Measurements from ENCODE around the gene EVC. TPM values are rescaled to one million over a fixed set of nuclear protein-coding genes. Genes with fewer than 3 reads are reported as not detected.

EVC gene
- total RNA-seq, 1 experiment from 2014 or later, result 17.3 TPM

DNA sequence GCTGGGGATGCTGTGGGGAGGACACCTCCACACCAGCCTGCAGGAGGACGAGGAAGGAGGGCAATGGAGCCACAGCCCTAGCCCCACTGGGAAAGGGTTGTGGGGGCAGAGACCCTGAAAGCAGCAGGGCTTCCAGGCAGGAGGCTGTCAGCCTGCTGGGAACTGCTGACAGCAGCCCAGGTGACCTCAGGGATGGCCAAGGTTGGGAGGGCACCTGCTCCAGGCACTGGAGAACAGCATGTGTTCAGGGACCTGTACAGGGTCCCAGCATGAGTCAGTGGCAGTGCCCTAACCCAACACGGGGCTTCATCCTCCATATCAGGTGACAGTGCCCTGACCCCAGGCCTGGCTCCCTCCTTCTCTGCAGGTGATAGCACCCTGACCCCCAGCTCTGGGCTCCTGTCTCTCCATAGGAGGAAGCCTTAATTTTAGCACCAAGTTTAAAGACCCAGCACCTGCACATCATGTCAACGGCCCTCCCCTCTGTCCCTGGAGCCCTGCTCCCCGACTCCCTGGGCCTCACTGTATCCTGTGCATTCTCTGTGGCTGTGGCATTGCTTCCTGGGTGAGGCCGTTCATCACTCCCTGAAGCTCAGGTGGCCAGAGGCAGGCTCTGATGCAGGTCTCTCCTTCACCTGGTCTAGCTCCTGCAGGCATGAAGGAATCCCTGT, 115.6 kb downstream of the EVC start:
- Histone ChIP-seq H3K36me3 (ENCODE audit: insufficient read depth, low read length, poor library complexity, severe bottlenecking) (peaks cover 29% of the 10 kb centered on the region), H3K4me3 (ENCODE audit: low read depth, low read length, poor library complexity, severe bottlenecking) (no peak overlapping the region), H3K9me3 (ENCODE audit: low read depth, low read length, poor library complexity, severe bottlenecking) (no peaks in the 10 kb centered on the region), H3K4me1 (ENCODE audit: insufficient read depth, low read length, poor library complexity, severe bottlenecking) (no peaks in the 10 kb centered on the region), H3K27ac (ENCODE audit: low read depth, low read length, poor library complexity, severe bottlenecking) (no peak overlapping the region), H3K27me3 (replicated peaks; ENCODE audit: insufficient read depth, low read depth, low read length, poor library complexity) (no peaks in the 10 kb centered on the region)
- intact Hi-C loops (cut with micrococcal nuclease; ENCODE audit: unreplicated experiment), result no loop called here
- no TSS peak for BruUV-seq (replicated peaks)
- no peak for DNase-seq (ENCODE audit: low spot score)
- POLR2A ChIA-PET (ENCODE audit: low non-redundant PET), result no interaction called here
- no peak for TF ChIP-seq EZH2 (IDR thresholded peaks at IDR 0.05; ENCODE audit: borderline replicate concordance, low read depth, low read length, poor library complexity, severe bottlenecking)
- TF ChIP-seq, protein P1, sequence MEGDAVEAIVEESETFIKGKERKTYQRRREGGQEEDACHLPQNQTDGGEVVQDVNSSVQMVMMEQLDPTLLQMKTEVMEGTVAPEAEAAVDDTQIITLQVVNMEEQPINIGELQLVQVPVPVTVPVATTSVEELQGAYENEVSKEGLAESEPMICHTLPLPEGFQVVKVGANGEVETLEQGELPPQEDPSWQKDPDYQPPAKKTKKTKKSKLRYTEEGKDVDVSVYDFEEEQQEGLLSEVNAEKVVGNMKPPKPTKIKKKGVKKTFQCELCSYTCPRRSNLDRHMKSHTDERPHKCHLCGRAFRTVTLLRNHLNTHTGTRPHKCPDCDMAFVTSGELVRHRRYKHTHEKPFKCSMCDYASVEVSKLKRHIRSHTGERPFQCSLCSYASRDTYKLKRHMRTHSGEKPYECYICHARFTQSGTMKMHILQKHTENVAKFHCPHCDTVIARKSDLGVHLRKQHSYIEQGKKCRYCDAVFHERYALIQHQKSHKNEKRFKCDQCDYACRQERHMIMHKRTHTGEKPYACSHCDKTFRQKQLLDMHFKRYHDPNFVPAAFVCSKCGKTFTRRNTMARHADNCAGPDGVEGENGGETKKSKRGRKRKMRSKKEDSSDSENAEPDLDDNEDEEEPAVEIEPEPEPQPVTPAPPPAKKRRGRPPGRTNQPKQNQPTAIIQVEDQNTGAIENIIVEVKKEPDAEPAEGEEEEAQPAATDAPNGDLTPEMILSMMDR (conservative IDR thresholded peaks at IDR 0.05; ENCODE audit: low read depth, low read length), result no peak
- CTCF ChIA-PET, result no interaction called here

DNA sequence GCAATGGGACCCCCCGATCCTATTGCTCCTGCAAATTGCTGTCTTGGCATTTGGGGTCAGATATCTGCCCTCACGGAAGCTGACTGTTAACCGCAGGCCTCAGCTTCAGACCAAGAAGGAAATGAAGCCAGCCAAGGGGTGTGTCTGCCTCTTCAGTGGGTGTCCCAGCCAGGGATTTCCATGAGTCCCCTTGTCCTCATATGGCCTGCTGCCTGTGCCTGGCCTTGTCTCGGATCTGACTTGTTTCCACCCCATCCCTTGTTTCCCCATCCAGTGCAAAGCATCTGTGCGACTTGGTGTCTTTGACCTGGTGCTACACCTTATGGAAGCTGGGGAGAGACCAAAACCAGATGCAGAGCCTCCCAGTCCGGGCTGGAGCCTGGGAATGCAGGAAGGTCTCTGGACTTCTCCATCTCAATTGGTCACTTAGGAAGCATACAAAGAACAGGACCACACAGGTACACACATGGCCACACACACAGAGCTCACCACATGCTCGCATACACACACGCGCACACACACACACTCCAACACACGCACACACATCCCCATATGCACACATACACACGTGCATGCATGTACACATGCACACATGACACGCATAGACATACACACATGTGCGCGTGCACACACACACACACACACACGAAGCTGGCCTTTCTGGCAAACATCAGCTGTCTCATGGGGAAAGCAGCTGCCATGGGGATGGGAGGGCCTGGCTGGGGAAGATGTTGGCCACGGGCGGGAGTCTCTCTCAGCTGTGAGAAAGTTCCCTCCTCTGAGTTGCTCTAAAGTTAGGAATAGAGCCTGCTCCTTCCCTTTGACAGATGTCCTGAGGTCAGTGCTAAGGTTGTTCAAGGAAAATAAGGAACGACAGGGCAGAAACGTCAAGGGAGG, 116.4 kb downstream of the EVC start:
- CTCF ChIA-PET, result no interaction called here
- Histone ChIP-seq H3K27ac (ENCODE audit: low read depth, low read length, poor library complexity, severe bottlenecking) (no peak overlapping the region), H3K27me3 (replicated peaks; ENCODE audit: insufficient read depth, low read depth, low read length, poor library complexity) (no peaks in the 10 kb centered on the region), H3K4me1 (ENCODE audit: insufficient read depth, low read length, poor library complexity, severe bottlenecking) (no peaks in the 10 kb centered on the region), H3K36me3 (ENCODE audit: insufficient read depth, low read length, poor library complexity, severe bottlenecking) (peaks cover 29% of the 10 kb centered on the region), H3K4me3 (ENCODE audit: low read depth, low read length, poor library complexity, severe bottlenecking) (no peak overlapping the region), H3K9me3 (ENCODE audit: low read depth, low read length, poor library complexity, severe bottlenecking) (no peaks in the 10 kb centered on the region)
- intact Hi-C loops (cut with micrococcal nuclease; ENCODE audit: unreplicated experiment), result no loop called here
- DNase-seq (ENCODE audit: low spot score), result no peak
- no TSS peak for BruUV-seq (replicated peaks)
- POLR2A ChIA-PET (ENCODE audit: low non-redundant PET), result no interaction called here
- TF ChIP-seq, protein P1 (conservative IDR thresholded peaks at IDR 0.05; ENCODE audit: low read depth, low read length), result no peak
- no peak for TF ChIP-seq EZH2 (IDR thresholded peaks at IDR 0.05; ENCODE audit: borderline replicate concordance, low read depth, low read length, poor library complexity, severe bottlenecking)

DNA sequence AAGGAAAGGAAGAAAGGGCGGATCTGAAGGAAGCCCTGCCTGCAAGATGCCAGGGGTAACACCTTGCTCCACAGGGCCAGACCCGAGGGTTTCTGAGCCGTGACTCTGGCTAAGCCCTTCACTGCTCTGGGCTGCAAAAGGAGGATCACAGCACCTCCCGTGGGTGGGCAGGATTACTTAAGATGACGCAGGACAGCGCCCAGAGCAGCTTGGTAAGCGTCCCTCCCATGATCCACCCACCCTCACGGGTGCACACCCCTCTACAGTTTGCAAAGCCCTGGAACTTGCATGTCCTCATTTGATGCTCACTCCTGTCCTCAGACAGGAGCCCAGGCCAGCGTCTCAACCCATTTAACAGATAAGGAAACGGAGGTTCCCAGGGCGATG, 117.0 kb downstream of the EVC start:
- CTCF ChIA-PET, result no interaction called here
- H3K4me3 ChIP-seq (ENCODE audit: low read depth, low read length, poor library complexity, severe bottlenecking), result no peak overlapping the region
- H3K36me3 ChIP-seq (ENCODE audit: insufficient read depth, low read length, poor library complexity, severe bottlenecking), result peaks cover 26% of the 10 kb centered on the region
- intact Hi-C loops (cut with micrococcal nuclease; ENCODE audit: unreplicated experiment), result no loop called here
- H3K4me1 ChIP-seq (ENCODE audit: insufficient read depth, low read length, poor library complexity, severe bottlenecking), result no peaks in the 10 kb centered on the region
- H3K9me3 ChIP-seq (ENCODE audit: low read depth, low read length, poor library complexity, severe bottlenecking), result no peaks in the 10 kb centered on the region
- no peak overlapping the region for H3K27ac ChIP-seq (ENCODE audit: low read depth, low read length, poor library complexity, severe bottlenecking)
- no peaks in the 10 kb centered on the region for H3K27me3 ChIP-seq (replicated peaks; ENCODE audit: insufficient read depth, low read depth, low read length, poor library complexity)
- TF ChIP-seq EZH2 (IDR thresholded peaks at IDR 0.05; ENCODE audit: borderline replicate concordance, low read depth, low read length, poor library complexity, severe bottlenecking), result no peak
- TF ChIP-seq, protein P1 (conservative IDR thresholded peaks at IDR 0.05; ENCODE audit: low read depth, low read length), result no peak
- BruUV-seq (replicated peaks), result no TSS peak
- DNase-seq (ENCODE audit: low spot score), result no peak
- POLR2A ChIA-PET (ENCODE audit: low non-redundant PET), result no interaction called here
